Measurements from ENCODE around the gene CACNA2D3. TPM values are rescaled to one million over a fixed set of nuclear protein-coding genes. Genes with fewer than 3 reads are reported as not detected.

Gene CACNA2D3
- total RNA-seq, 1 experiment from 2014 or later: not detected

DNA sequence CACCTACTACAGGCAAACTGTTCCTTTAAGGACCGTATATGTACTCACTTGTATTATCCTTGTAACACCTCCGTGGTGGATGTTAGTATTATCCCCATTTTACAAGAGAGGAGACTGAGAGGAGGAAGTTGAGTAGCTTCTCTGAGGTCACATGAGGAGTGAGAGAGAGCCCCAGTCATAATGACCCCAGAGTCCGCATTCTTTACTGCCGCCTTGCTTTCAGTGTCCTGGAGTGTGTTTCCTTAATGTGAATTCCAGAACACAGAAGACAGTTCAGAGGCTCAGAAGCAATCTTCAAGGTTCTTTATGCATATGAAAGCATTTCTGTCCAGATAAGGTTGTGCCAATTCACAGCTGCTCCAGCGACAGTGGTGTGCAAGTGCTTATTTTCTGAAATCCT lies 199.2 kb downstream of the CACNA2D3 start:
- peak overlapping the region; percentile 60 for H3K4me3 Mint-ChIP-seq (ENCODE audit: unreplicated experiment)
- BruUV-seq (replicated peaks): no TSS peak
- POLR2A ChIA-PET: interaction anchor here (0.6 kb wide), 1 partner anchor 239 kb away, joined by 4 read pairs; no protein-coding TSS in a partner anchor
- TF ChIP-seq, protein P1, sequence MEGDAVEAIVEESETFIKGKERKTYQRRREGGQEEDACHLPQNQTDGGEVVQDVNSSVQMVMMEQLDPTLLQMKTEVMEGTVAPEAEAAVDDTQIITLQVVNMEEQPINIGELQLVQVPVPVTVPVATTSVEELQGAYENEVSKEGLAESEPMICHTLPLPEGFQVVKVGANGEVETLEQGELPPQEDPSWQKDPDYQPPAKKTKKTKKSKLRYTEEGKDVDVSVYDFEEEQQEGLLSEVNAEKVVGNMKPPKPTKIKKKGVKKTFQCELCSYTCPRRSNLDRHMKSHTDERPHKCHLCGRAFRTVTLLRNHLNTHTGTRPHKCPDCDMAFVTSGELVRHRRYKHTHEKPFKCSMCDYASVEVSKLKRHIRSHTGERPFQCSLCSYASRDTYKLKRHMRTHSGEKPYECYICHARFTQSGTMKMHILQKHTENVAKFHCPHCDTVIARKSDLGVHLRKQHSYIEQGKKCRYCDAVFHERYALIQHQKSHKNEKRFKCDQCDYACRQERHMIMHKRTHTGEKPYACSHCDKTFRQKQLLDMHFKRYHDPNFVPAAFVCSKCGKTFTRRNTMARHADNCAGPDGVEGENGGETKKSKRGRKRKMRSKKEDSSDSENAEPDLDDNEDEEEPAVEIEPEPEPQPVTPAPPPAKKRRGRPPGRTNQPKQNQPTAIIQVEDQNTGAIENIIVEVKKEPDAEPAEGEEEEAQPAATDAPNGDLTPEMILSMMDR (IDR thresholded peaks at IDR 0.05; ENCODE audit: insufficient read depth in 1 of 2, low read depth in 1 of 2, low read length in 1 of 2, severe bottlenecking in 1 of 2, unreplicated experiment in 1 of 2): no peak
- intact Hi-C loops (cut with micrococcal nuclease; ENCODE audit: unreplicated experiment): no loop called here
- no peaks in the 10 kb centered on the region for H3K27me3 Mint-ChIP-seq (ENCODE audit: insufficient read depth, unreplicated experiment)
- Histone ChIP-seq H3K4me1 (peaks cover 22% of the 10 kb centered on the region), H3K4me3 (ENCODE audit: low read depth, low read length) (no peak overlapping the region), H3K36me3 (ENCODE audit: control insufficient read depth, insufficient read depth, low read length) (no peaks in the 10 kb centered on the region), H3K9me3 (no peaks in the 10 kb centered on the region), H3K27me3 (replicated peaks; ENCODE audit: control insufficient read depth, insufficient read depth, low read length) (no peaks in the 10 kb centered on the region)
- CTCF ChIA-PET: no interaction called here
- DNase-seq: peak; percentile 52 to 69
- H3K9me3 Mint-ChIP-seq (ENCODE audit: unreplicated experiment): no peaks in the 10 kb centered on the region
- no peaks in the 10 kb centered on the region for H3K36me3 Mint-ChIP-seq (ENCODE audit: insufficient read depth, unreplicated experiment)
- peak overlapping the region; percentile 92 for H3K27ac Mint-ChIP-seq (ENCODE audit: unreplicated experiment)
- peaks cover 21% of the 10 kb centered on the region for H3K4me1 Mint-ChIP-seq (ENCODE audit: low read depth, unreplicated experiment)

DNA sequence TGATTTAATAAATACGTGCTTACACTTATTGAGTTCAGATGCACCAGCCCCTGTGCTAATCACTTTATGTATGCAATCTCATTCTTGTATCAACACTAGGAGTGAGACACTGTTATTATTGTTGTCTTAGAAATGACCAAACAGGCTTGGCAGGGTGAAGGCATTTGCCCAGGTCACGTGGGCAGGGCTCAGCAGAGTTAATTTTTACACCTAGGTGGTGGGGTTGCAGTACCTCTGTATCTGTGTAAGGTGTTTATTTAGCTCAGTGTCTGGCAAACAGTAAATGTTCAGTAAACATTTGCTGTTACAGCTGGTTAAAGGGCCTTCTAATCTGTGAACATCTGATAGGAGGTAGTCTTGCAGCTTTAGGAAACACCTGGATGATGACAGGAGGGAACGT lies 200.0 kb downstream of the CACNA2D3 start:
- no TSS peak for BruUV-seq (replicated peaks)
- DNase-seq: peak; percentile 90 to 91
- Histone ChIP-seq H3K4me1 (peaks cover 22% of the 10 kb centered on the region), H3K4me3 (ENCODE audit: low read depth, low read length) (peak overlapping the region; percentile 10), H3K36me3 (ENCODE audit: control insufficient read depth, insufficient read depth, low read length) (no peaks in the 10 kb centered on the region), H3K27me3 (replicated peaks; ENCODE audit: control insufficient read depth, insufficient read depth, low read length) (no peaks in the 10 kb centered on the region), H3K9me3 (no peaks in the 10 kb centered on the region)
- intact Hi-C loops (cut with micrococcal nuclease; ENCODE audit: unreplicated experiment): loop anchor here (1.0 kb wide), 1 partner anchor 31 kb away; no protein-coding TSS in a partner anchor
- Mint-ChIP-seq H3K27me3 (ENCODE audit: insufficient read depth, unreplicated experiment) (no peaks in the 10 kb centered on the region), H3K27ac (ENCODE audit: unreplicated experiment) (peak overlapping the region; percentile 92), H3K36me3 (ENCODE audit: insufficient read depth, unreplicated experiment) (no peaks in the 10 kb centered on the region), H3K4me1 (ENCODE audit: low read depth, unreplicated experiment) (peaks cover 21% of the 10 kb centered on the region), H3K4me3 (ENCODE audit: unreplicated experiment) (peak overlapping the region; percentile 60), H3K9me3 (ENCODE audit: unreplicated experiment) (no peaks in the 10 kb centered on the region)
- ChIA-PET POLR2A (no interaction called here), CTCF (interaction anchor here (0.8 to 0.9 kb wide), 2 partner anchors 11 to 28 kb away, joined by 3 read pairs; no protein-coding TSS in a partner anchor)
- TF ChIP-seq, protein P1 (IDR thresholded peaks at IDR 0.05; ENCODE audit: insufficient read depth in 1 of 2, low read depth in 1 of 2, low read length in 1 of 2, severe bottlenecking in 1 of 2, unreplicated experiment in 1 of 2): no peak

DNA sequence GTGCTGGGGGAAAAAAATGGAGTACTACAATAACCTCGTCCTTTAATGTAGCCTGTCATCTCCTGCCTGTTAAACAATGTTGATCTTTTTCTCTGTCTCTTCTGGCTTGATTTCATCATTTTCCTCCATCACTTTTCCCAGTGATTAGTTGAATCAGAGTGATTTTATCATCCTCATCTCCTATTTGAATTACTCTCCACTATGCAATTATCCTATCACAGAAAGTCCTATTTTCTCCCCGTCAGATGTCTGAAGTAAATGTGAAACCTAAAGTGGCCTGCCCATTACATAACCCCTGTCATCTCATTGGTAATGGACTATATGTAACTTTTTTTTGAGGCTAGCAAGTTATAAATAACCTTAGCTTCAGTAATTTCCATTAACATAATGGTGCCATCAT lies 201.8 kb downstream of the CACNA2D3 start:
- Mint-ChIP-seq H3K4me1 (ENCODE audit: low read depth, unreplicated experiment) (peaks cover 21% of the 10 kb centered on the region), H3K36me3 (ENCODE audit: insufficient read depth, unreplicated experiment) (no peaks in the 10 kb centered on the region), H3K27me3 (ENCODE audit: insufficient read depth, unreplicated experiment) (no peaks in the 10 kb centered on the region), H3K4me3 (ENCODE audit: unreplicated experiment) (no peak overlapping the region), H3K27ac (ENCODE audit: unreplicated experiment) (no peak overlapping the region), H3K9me3 (ENCODE audit: unreplicated experiment) (no peaks in the 10 kb centered on the region)
- Histone ChIP-seq H3K36me3 (ENCODE audit: control insufficient read depth, insufficient read depth, low read length) (no peaks in the 10 kb centered on the region), H3K9me3 (no peaks in the 10 kb centered on the region), H3K4me1 (peaks cover 22% of the 10 kb centered on the region), H3K4me3 (ENCODE audit: low read depth, low read length) (no peak overlapping the region), H3K27me3 (replicated peaks; ENCODE audit: control insufficient read depth, insufficient read depth, low read length) (no peaks in the 10 kb centered on the region)
- no peak for DNase-seq
- POLR2A ChIA-PET: no interaction called here
- intact Hi-C loops (cut with micrococcal nuclease; ENCODE audit: unreplicated experiment): no loop called here
- CTCF ChIA-PET: no interaction called here
- TF ChIP-seq, protein P1 (IDR thresholded peaks at IDR 0.05; ENCODE audit: insufficient read depth in 1 of 2, low read depth in 1 of 2, low read length in 1 of 2, severe bottlenecking in 1 of 2, unreplicated experiment in 1 of 2): no peak
- no TSS peak for BruUV-seq (replicated peaks)

Data from Caco-2 (cell line).